PFSK-1 (cell line): Measurements from ENCODE around the gene HS1BP3.

Experiments
- POLR2AphosphoS5 ChIP-seq: IDR thresholded peaks from 2 replicates; pipeline ENCODE4 v1.6.1; 2012; ENCODE audit warnings: low read depth, mild to moderate bottlenecking, control low read depth, low read length, moderate library complexity
- TAF1 ChIP-seq: IDR thresholded peaks from 2 replicates; pipeline ENCODE4 v1.6.1; 2012; ENCODE audit warnings: low read length, control low read depth, borderline replicate concordance; ENCODE audit not compliant: insufficient read depth

DNA sequence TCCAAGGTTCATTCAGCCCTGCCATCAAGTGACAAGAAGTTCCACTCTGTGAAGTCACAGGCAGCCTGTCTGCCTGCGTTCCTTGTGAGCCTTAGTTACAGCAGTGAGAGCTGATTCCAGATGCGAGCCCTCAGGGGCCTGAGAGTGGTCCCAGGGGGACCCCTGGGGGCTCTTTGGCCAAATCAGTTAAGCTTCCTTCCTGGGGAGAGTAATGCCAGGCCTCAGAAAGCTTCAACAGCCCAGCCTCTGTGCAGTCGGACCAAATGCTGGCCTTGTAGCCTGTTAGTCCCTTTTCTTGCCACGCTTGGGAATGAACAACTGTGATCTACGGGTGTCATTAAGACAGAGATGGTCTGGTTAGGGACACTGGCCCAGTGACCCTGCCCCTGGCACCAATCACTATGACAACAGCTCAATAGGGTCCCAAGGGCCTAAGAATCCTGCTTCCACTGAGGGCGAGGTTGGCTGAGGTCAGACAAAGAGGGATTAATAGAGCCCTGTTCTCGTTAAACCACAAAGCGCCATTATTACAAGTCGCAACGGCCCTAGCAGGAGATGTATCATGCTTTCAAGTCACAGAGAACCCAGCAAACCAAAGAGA lies 50.9 kb downstream of the HS1BP3 start:
- no peak for TF ChIP-seq TAF1
- no peak for TF ChIP-seq POLR2AphosphoS5
